ENCODE results near the gene PLA2G6.
"Not testable (repeated sequence)": the region's sequence is repeated elsewhere in the genome, so short reads cannot be mapped to it uniquely, and the experiment has no call there.

Gene PLA2G6

GRCh38 chr22:38080850-38081635 is 100.6 kb downstream of the PLA2G6 start:
- no peak for DNase-seq

GRCh38 chr22:38080474-38080849 is 101.2 kb downstream of the PLA2G6 start:
- DNase-seq: no peak

GRCh38 chr22:38079804-38080203 is 101.8 kb downstream of the PLA2G6 start:
- no peak for DNase-seq

GRCh38 chr22:38079208-38079607 is 102.4 kb downstream of the PLA2G6 start:
- DNase-seq: not testable (repeated sequence)

- DNase-seq: no peak
These were observed 103.4 kb downstream of the PLA2G6 start for GRCh38 chr22:38078046-38078840.

GRCh38 chr22:38077595-38077994 is 104.0 kb downstream of the PLA2G6 start:
- no peak for DNase-seq

GRCh38 chr22:38077096-38077495 is 104.5 kb downstream of the PLA2G6 start:
- DNase-seq: no peak

GRCh38 chr22:38075961-38076360 is 105.7 kb downstream of the PLA2G6 start:
- no peak for DNase-seq

- no peak for DNase-seq
These were observed 106.4 kb downstream of the PLA2G6 start for GRCh38 chr22:38075105-38075825.

- no peak for DNase-seq
These were observed 107.2 kb downstream of the PLA2G6 start for GRCh38 chr22:38074181-38075104.

- DNase-seq: no peak
These were observed 108.2 kb downstream of the PLA2G6 start for GRCh38 chr22:38073150-38074130.

- DNase-seq: no peak
These were observed 109.1 kb downstream of the PLA2G6 start for GRCh38 chr22:38072322-38073149.

GRCh38 chr22:38071421-38072321 is 110.0 kb downstream of the PLA2G6 start:
- no peak for DNase-seq

- DNase-seq: no peak
These were observed 111.2 kb downstream of the PLA2G6 start for GRCh38 chr22:38070250-38070921.

- no peak for DNase-seq
These were observed 112.0 kb downstream of the PLA2G6 start for GRCh38 chr22:38069372-38070249.

GRCh38 chr22:38068641-38069371 is 112.8 kb downstream of the PLA2G6 start:
- DNase-seq: no peak

Data from CD4-positive, alpha-beta T cell treated with Interleukin-17A for 1 hour (primary cell).